HEK293 (cell line): ENCODE results near the gene LENEP.

Experiments used
- CTCF ChIA-PET: fragments of 350-600 bp; formaldehyde crosslinking; extraction: SDS; loops from one replicate; lab custom pipeline; 2021; ENCODE audit warnings: antibody characterized with exemption; lab: Yijun Ruan, JAX
- POLR2A ChIA-PET: fragments of 300-600 bp; formaldehyde crosslinking; extraction: SDS; loops from one replicate; lab custom pipeline; 2020; ENCODE audit warnings: antibody characterized with exemption, inconsistent platforms; lab: Yijun Ruan, JAX
- H3K27ac ChIP-seq: fragments of 200-500 bp; sonication (Bioruptor generic); 2 replicates; pipeline ENCODE4 v1.5.1; 2014; ENCODE audit warnings: low read depth, low read length, control low read depth, inconsistent platforms; ENCODE audit errors: extremely low read depth
- H3K36me3 ChIP-seq, 2 experiments: fragments of 200-500 bp in 1 of 2; sonication (Bioruptor generic) in 1 of 2; 1 replicate in 1 of 2; 2 replicates in 1 of 2; pipeline ENCODE4 v1.5.1; 2014 to 2017; ENCODE audit warnings: inconsistent platforms in 2 of 2, low read length in 2 of 2; ENCODE audit not compliant: control insufficient read depth in 2 of 2, insufficient read depth in 1 of 2
- H3K4me1 ChIP-seq: fragments of 200-500 bp; sonication (Bioruptor generic); 2 replicates; pipeline ENCODE4 v1.5.1; 2014; ENCODE audit warnings: mild to moderate bottlenecking, low read length, inconsistent platforms; ENCODE audit not compliant: control insufficient read depth, insufficient read depth
- H3K4me3 ChIP-seq: 2 replicates; pipeline ENCODE4 v1.5.1; 2011; ENCODE audit warnings: low read depth, mild to moderate bottlenecking, control low read depth, low read length, moderate library complexity
- H3K9me3 ChIP-seq: fragments of 200-500 bp; sonication (Bioruptor generic); 2 replicates; pipeline ENCODE4 v1.5.1; 2014; ENCODE audit warnings: low read depth, low read length, inconsistent platforms; ENCODE audit not compliant: control insufficient read depth, insufficient read depth
- GFI1B ChIP-seq: fragments of 450-650 bp; formaldehyde crosslinking; IDR thresholded peaks from 2 replicates; pipeline ENCODE4 v1.5.1; 2016; ENCODE audit warnings: missing biosample characterization, missing genetic modification characterization
- IKZF3 ChIP-seq: fragments of 450-650 bp; IDR thresholded peaks from 2 replicates; pipeline ENCODE4 v1.5.0; 2018; ENCODE audit warnings: missing biosample characterization, mild to moderate bottlenecking, missing genetic modification characterization, moderate library complexity
- PATZ1 ChIP-seq: fragments of 450-650 bp; formaldehyde crosslinking; IDR thresholded peaks from 2 replicates; pipeline ENCODE4 v1.5.1; 2016; ENCODE audit warnings: missing biosample characterization, missing genetic modification characterization
- ZBTB21 ChIP-seq: fragments of 450-650 bp; formaldehyde crosslinking; IDR thresholded peaks from 2 replicates; pipeline ENCODE4 v1.5.1; 2017; ENCODE audit warnings: missing biosample characterization, missing genetic modification characterization
- ZBTB8A ChIP-seq: fragments of 450-650 bp; formaldehyde crosslinking; IDR thresholded peaks from 2 replicates; pipeline ENCODE4 v1.5.1; 2016; ENCODE audit warnings: missing biosample characterization, missing genetic modification characterization
- ZNF155 ChIP-seq: fragments of 450-650 bp; formaldehyde crosslinking; IDR thresholded peaks from 2 replicates; pipeline ENCODE4 v1.5.1; 2016; ENCODE audit warnings: missing biosample characterization, missing genetic modification characterization
- ZNF184 ChIP-seq: fragments of 450-650 bp; IDR thresholded peaks from 2 replicates; pipeline ENCODE4 v1.5.1; 2018; ENCODE audit warnings: missing biosample characterization, mild to moderate bottlenecking, missing genetic modification characterization
- ZNF202 ChIP-seq: fragments of 450-650 bp; formaldehyde crosslinking; IDR thresholded peaks from 2 replicates; pipeline ENCODE4 v1.5.1; 2016; ENCODE audit warnings: missing biosample characterization, missing genetic modification characterization, borderline replicate concordance
- ZNF341 ChIP-seq: fragments of 450-650 bp; formaldehyde crosslinking; IDR thresholded peaks from 2 replicates; pipeline ENCODE4; 2016; ENCODE audit warnings: low read depth, missing biosample characterization, missing genetic modification characterization
- ZNF366 ChIP-seq: fragments of 450-650 bp; formaldehyde crosslinking; conservative IDR thresholded peaks from 2 replicates; pipeline ENCODE4 v1.5.1; 2016; ENCODE audit warnings: missing biosample characterization, missing genetic modification characterization
- ZNF660 ChIP-seq: fragments of 450-650 bp; IDR thresholded peaks from 2 replicates; pipeline ENCODE4 v1.5.1; 2018; ENCODE audit warnings: missing biosample characterization, mild to moderate bottlenecking, missing genetic modification characterization
- TF ChIP-seq, protein P1 (sequence below): fragments of 450-650 bp; formaldehyde crosslinking; IDR thresholded peaks from 2 replicates; pipeline ENCODE4 v1.5.1; 2017; ENCODE audit warnings: missing biosample characterization, missing genetic modification characterization
- TF ChIP-seq, protein P2 (sequence below): fragments of 450-650 bp; formaldehyde crosslinking; IDR thresholded peaks from 2 replicates; pipeline ENCODE4 v1.5.1; 2016; ENCODE audit warnings: missing biosample characterization, missing genetic modification characterization

LENEP gene

DNA sequence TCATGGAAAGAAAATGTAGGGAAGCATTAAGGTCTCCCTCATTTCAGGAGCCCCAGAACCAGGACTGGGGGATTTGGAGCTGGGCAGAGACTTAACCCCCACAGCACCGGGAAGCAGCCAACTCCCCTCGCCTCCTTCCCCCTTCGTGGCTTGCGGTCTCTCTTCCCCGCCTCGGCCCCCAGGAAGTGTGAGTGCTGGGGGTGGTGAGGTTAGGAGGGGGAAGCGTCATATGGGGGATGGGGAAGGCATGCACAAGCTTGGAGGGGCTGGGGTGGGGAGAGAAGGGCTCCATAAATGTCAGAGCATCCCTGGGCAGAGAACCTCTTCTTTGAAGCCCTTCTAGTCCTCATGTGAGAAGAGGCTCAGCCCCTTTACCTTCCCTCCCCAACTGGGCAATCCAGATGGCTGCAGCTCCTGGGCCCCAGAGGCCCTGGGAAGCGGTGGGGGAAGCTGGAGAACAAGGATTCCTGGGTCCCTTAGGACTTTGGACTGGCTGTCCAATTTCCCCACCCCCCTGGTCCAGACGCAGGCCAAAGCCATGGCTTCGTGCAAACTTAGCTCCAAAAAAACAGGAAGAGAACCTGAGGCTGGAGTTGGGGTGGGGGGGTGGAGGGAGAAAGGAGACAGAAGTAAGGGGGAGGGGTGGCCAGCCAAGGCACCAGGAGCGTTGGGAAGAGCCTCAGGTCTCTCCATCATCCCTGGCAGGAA lies 17.0 kb downstream of the LENEP start:
- Histone ChIP-seq H3K4me1 (peaks cover 10% of the 10 kb centered on the region), H3K36me3 (peaks cover 0 to 23% of the 10 kb centered on the region in 2 experiments; a peak in 1 of 3 replicates), H3K4me3 (no peak overlapping the region), H3K27ac (no peak overlapping the region), H3K9me3 (no peaks in the 10 kb centered on the region)
- ChIA-PET CTCF (interaction anchor here (0.6 kb wide), 1 partner anchor 157 kb away, joined by 4 read pairs; no protein-coding TSS in a partner anchor), POLR2A (interaction anchor here (0.6 kb wide), 1 partner anchor 27 kb away, joined by 5 read pairs; the partner anchor contains the start of gene FLAD1)
- TF ChIP-seq ZNF366: no peak
- no peak for TF ChIP-seq GFI1B (tag by site-specific recombination)
- TF ChIP-seq ZNF341 (tag by site-specific recombination): peak; percentile 61
- TF ChIP-seq IKZF3: peak; percentile 50; the same call in 1 of the 2 replicates
- TF ChIP-seq, protein P1, sequence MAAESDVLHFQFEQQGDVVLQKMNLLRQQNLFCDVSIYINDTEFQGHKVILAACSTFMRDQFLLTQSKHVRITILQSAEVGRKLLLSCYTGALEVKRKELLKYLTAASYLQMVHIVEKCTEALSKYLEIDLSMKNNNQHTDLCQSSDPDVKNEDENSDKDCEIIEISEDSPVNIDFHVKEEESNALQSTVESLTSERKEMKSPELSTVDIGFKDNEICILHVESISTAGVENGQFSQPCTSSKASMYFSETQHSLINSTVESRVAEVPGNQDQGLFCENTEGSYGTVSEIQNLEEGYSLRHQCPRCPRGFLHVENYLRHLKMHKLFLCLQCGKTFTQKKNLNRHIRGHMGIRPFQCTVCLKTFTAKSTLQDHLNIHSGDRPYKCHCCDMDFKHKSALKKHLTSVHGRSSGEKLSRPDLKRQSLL: 0 out of 2 replicates have a peak, but pooled peaks have one; percentile 12
- no peak for TF ChIP-seq ZBTB8A (tag by site-specific recombination)

- Histone ChIP-seq H3K36me3 (peaks cover 0 to 29% of the 10 kb centered on the region in 2 experiments; a peak in 1 of 3 replicates), H3K9me3 (no peaks in the 10 kb centered on the region), H3K27ac (no peak overlapping the region), H3K4me1 (peaks cover 10% of the 10 kb centered on the region), H3K4me3 (no peak overlapping the region)
- no peak for TF ChIP-seq ZNF155 (tag by site-specific recombination)
- peak; percentile 27; the same call in 1 of the 2 replicates for TF ChIP-seq PATZ1 (tag by site-specific recombination)
- TF ChIP-seq ZNF660 (tag by site-specific recombination): no peak
- no peak for TF ChIP-seq ZNF202
- CTCF ChIA-PET: no interaction called here
- POLR2A ChIA-PET: no interaction called here
Observed at GRCh38 chr1:155011004-155011416, 17.6 kb downstream of the LENEP start.

DNA sequence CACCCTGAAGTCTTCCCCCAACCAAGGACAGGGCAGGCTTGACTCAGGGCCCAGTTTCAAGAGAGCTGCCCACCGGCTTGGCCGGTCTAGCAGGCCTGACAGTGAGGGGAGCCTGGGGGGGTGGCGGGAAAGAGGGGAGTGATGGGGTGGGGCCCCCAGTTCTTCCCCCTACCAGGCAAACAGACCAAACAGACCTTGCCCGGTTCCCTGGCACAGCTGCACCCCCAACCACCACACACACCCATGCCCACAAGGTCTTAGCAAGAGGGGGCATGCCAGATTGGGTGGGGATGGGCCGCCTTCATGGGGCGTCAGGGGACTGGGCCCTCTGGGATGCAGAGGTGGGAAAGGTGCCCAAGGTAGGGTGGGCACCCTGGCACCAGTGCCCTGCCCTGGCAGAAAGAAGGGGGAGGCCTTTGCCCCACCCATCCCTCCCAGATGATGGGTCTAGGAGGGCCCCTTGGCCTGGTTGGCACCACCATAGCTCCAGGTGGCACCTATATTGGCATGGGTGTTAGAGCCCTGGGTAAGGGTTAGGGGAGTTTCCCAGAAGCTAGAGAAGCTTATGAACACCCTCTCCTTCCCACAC lies 18.1 kb downstream of the LENEP start:
- TF ChIP-seq ZNF155 (tag by site-specific recombination) (no peak), ZBTB21 (tag by site-specific recombination) (no peak), ZNF184 (no peak)
- TF ChIP-seq, protein P2, sequence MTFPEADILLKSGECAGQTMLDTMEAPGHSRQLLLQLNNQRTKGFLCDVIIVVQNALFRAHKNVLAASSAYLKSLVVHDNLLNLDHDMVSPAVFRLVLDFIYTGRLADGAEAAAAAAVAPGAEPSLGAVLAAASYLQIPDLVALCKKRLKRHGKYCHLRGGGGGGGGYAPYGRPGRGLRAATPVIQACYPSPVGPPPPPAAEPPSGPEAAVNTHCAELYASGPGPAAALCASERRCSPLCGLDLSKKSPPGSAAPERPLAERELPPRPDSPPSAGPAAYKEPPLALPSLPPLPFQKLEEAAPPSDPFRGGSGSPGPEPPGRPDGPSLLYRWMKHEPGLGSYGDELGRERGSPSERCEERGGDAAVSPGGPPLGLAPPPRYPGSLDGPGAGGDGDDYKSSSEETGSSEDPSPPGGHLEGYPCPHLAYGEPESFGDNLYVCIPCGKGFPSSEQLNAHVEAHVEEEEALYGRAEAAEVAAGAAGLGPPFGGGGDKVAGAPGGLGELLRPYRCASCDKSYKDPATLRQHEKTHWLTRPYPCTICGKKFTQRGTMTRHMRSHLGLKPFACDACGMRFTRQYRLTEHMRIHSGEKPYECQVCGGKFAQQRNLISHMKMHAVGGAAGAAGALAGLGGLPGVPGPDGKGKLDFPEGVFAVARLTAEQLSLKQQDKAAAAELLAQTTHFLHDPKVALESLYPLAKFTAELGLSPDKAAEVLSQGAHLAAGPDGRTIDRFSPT (tag by site-specific recombination): peak; percentile 93
- TF ChIP-seq, all 188 proteins: peak for 1
- H3K4me1 ChIP-seq: peaks cover 10% of the 10 kb centered on the region
- ChIA-PET POLR2A (interaction anchor here (1.0 to 1.6 kb wide), 6 partner anchors 8 to 156 kb away, joined by 3 to 8 read pairs (median 4); partner anchors contain the start of gene PYGO2), CTCF (interaction anchor here (1.0 to 1.4 kb wide), 2 partner anchors 9 to 18 kb away, joined by 3 to 4 read pairs; partner anchors contain the start of genes LENEP and ZBTB7B)
- no peak overlapping the region for H3K27ac ChIP-seq
- H3K4me3 ChIP-seq: no peak overlapping the region
- no peaks in the 10 kb centered on the region for H3K9me3 ChIP-seq
- peaks cover 0 to 34% of the 10 kb centered on the region in 2 experiments; a peak in 1 of 3 replicates for H3K36me3 ChIP-seq
